Measurements from ENCODE around the gene ITGAX.

- TF ChIP-seq CTCF (IDR thresholded peaks at IDR 0.05) (no peak), ZFX (IDR thresholded peaks at IDR 0.05; ENCODE audit: borderline replicate concordance) (no peak)
These were observed 57.8 kb downstream of the ITGAX start for GRCh38 chr16:31412750-31413149.
